ENCODE measurements around the gene ZNF445. TPM values are rescaled to one million over a fixed set of nuclear protein-coding genes. Genes with fewer than 3 reads are reported as not detected.

The ZNF445 gene
- total and polyA plus RNA-seq, 2 experiments from 2014 or later, result 11.0 to 21.0 TPM

DNA sequence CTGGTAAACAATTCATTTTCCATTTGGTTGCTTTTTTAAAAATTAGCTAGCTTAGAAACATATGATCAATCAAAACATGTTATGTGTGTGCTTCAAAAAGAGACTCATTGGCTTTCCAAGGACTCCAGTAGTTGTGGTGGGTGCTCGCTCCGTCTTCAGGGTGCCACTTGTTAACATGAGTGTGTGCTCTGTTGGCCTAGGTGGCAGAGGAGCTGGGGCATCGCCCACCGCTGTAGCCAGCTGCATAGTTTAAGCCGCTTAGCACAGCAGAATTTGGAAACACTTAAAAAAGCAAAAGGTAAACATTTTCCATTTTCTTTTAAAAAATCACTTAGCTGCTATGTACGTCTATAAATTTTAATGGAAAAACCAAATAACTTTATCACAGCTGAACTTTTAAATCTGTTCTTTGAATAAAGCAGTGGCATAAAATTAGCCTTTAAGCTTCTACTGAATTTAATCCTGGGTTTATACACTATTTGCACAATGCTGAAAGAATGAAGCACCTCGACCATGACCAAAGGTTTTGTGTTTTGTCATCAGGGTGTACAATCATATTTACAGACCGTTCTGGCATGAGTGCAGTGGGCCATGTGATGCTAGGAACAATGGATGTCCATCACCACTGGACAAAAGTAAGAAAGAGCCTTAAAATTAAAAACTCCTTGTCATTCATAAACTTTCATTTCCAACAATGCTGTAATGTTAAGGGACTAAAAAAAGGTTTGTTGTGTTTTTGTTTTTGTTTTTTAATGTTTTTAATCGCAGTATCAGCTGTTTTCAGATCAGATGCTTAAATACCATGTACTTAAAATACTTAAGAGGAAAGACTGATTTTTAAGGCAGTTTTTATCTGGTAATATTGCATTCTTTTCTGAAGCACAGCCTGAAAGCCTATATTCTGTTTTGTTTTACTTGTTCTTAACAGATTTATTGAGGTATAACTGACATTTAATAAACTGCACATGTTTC, 81.0 kb downstream of the ZNF445 start:
- H3K36me3 ChIP-seq, result no peaks in the 10 kb centered on the region
- no peak for TF ChIP-seq CTCF (IDR thresholded peaks at IDR 0.05; ENCODE audit: low read depth, low read length)

DNA sequence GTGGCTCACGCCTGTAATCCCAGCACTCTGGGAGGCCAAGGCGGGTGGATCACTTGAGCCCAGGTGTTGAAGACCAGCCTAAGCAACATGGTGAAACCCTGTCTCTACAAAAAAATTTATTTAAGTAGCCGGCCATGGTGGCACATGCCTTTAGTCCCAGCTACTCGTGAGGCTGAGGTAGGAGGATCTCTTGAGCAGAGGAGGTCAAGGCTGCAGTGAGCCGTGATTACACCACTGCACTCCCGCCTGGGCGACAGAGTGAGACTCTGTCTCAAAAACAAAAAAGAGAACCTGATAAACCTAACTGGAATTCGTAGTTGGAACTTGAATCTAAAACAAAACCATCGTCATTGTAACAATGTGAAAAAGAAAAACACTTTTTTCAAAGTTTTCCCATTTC, 81.8 kb downstream of the ZNF445 start:
- Histone ChIP-seq H3K36me3 (no peaks in the 10 kb centered on the region), H3K9me3 (ENCODE audit: low read depth) (no peaks in the 10 kb centered on the region), H3K4me3 (no peak overlapping the region), H3K27ac (peak overlapping the region; percentile 72), H3K4me1 (ENCODE audit: low read depth) (peaks cover 20% of the 10 kb centered on the region), H3K27me3 (no peaks in the 10 kb centered on the region)
- no peak for TF ChIP-seq CTCF (IDR thresholded peaks at IDR 0.05; ENCODE audit: low read depth, low read length)
- DNase-seq (ENCODE audit: low read depth in 1 of 2, low spot score in 1 of 2), result no peak

More for the DNA sequence above, 81.0 kb downstream of the ZNF445 start:
- H3K27me3 ChIP-seq, result no peaks in the 10 kb centered on the region
- H3K27ac ChIP-seq, result no peak overlapping the region
- no peaks in the 10 kb centered on the region for H3K9me3 ChIP-seq (ENCODE audit: low read depth)
- no peak for DNase-seq (ENCODE audit: low read depth in 1 of 2, low spot score in 1 of 2)
- peaks cover 28% of the 10 kb centered on the region for H3K4me1 ChIP-seq (ENCODE audit: low read depth)
- no peak overlapping the region for H3K4me3 ChIP-seq

GRCh38 chr3:44392489-44392888, 85.0 kb downstream of the ZNF445 start:
- Histone ChIP-seq H3K9me3 (ENCODE audit: low read depth) (no peaks in the 10 kb centered on the region), H3K27me3 (no peaks in the 10 kb centered on the region), H3K4me1 (ENCODE audit: low read depth) (no peaks in the 10 kb centered on the region), H3K27ac (no peak overlapping the region), H3K4me3 (no peak overlapping the region), H3K36me3 (no peaks in the 10 kb centered on the region)
- no peak for TF ChIP-seq CTCF (IDR thresholded peaks at IDR 0.05; ENCODE audit: low read depth, low read length)
- DNase-seq (ENCODE audit: low read depth in 1 of 2, low spot score in 1 of 2), result no peak

DNA sequence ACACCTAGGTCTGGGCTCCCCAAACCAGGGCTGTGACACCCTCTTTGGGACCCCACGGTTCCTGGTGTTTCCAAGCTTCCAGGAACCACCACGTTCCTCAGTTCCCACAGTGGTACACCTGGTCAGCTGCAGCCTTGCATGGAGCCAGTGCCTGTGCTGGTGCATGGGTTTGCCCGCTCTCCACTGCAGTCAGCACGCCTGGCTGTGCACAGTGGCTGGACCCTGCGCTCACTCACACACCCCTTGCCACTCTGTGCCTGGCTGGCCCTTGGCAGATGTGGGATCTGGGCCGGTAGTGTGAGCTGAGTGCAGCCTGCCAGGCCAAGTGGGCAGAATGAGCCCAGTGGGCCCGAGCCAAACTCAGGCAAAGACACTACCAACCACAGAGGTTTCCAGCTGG, 90.1 kb downstream of the ZNF445 start:
- Histone ChIP-seq H3K4me3 (no peak overlapping the region), H3K27ac (no peak overlapping the region), H3K9me3 (ENCODE audit: low read depth) (no peaks in the 10 kb centered on the region), H3K4me1 (ENCODE audit: low read depth) (no peaks in the 10 kb centered on the region), H3K27me3 (no peaks in the 10 kb centered on the region), H3K36me3 (no peaks in the 10 kb centered on the region)
- no peak for DNase-seq (ENCODE audit: low read depth in 1 of 2, low spot score in 1 of 2)
- TF ChIP-seq CTCF (IDR thresholded peaks at IDR 0.05; ENCODE audit: low read depth, low read length), result no peak

Other genes with a start within 250 kb of the ZNF445 start
- gene TOPAZ1, start 235.8 kb downstream of the ZNF445 start, total RNA-seq, result not detected in 2 replicates
- gene TOPAZ1, start 235.8 kb downstream of the ZNF445 start, polyA plus RNA-seq, result not detected in 2 replicates
- 10.8 and 12.3 TPM in 2 replicates for gene TCAIM, start 138.9 kb downstream of the ZNF445 start, total RNA-seq
- gene TCAIM, start 138.9 kb downstream of the ZNF445 start, polyA plus RNA-seq, result 15.5 and 20.1 TPM in 2 replicates
- gene ZKSCAN7, start 77.5 kb upstream of the ZNF445 start, total RNA-seq, result 24.9 and 27.4 TPM in 2 replicates
- gene ZKSCAN7, start 77.5 kb upstream of the ZNF445 start, polyA plus RNA-seq, result 13.4 and 14.0 TPM in 2 replicates
- gene ZNF660, start 107.3 kb upstream of the ZNF445 start, total RNA-seq, result 5.8 and 7.1 TPM in 2 replicates
- gene ZNF660, start 107.3 kb upstream of the ZNF445 start, polyA plus RNA-seq, result 5.5 and 5.6 TPM in 2 replicates
- gene ZNF197, start 147.4 kb upstream of the ZNF445 start, total RNA-seq, result 22.3 and 52.5 TPM in 2 replicates
- gene ZNF197, start 147.4 kb upstream of the ZNF445 start, polyA plus RNA-seq, result 13.0 and 35.0 TPM in 2 replicates
- gene ZNF35, start 171.1 kb upstream of the ZNF445 start, total RNA-seq, result 10.6 and 14.7 TPM in 2 replicates
- 8.6 and 8.9 TPM in 2 replicates for gene ZNF35, start 171.1 kb upstream of the ZNF445 start, polyA plus RNA-seq
- gene ZNF502, start 235.0 kb upstream of the ZNF445 start, total RNA-seq, result 1.1 and 2.0 TPM in 2 replicates
- gene ZNF502, start 235.0 kb upstream of the ZNF445 start, polyA plus RNA-seq, result 1.9 and 2.9 TPM in 2 replicates